ENCODE results near the gene IMMP2L. TPM values are rescaled to one million over a fixed set of nuclear protein-coding genes. Genes with fewer than 3 reads are reported as not detected.

Gene IMMP2L
- total RNA-seq, 1 donor from 2014 or later, result 17.8 TPM

GRCh38 chr7:110842796-110843195, 719.5 kb downstream of the IMMP2L start:
- Histone ChIP-seq H3K4me1 (peaks cover 5% of the 10 kb centered on the region), H3K9me3 (replicated peaks) (no peaks in the 10 kb centered on the region), H3K36me3 (no peaks in the 10 kb centered on the region), H3K4me3 (no peak overlapping the region), H3K27me3 (ENCODE audit: low read depth) (no peaks in the 10 kb centered on the region), H3K27ac (replicated peaks) (no peak overlapping the region)
- intact Hi-C loops (cut with micrococcal nuclease), result no loop called here
- no peak for TF ChIP-seq CTCF (IDR thresholded peaks at IDR 0.05; ENCODE audit: borderline replicate concordance)
- no peak for DNase-seq

- no peak overlapping the region for H3K27ac ChIP-seq (replicated peaks)
- H3K9me3 ChIP-seq (replicated peaks), result no peaks in the 10 kb centered on the region
- H3K27me3 ChIP-seq (ENCODE audit: low read depth), result no peaks in the 10 kb centered on the region
- H3K4me1 ChIP-seq, result peaks cover 5% of the 10 kb centered on the region
- no peak for DNase-seq
- intact Hi-C loops (cut with micrococcal nuclease), result no loop called here
- H3K36me3 ChIP-seq, result no peaks in the 10 kb centered on the region
- TF ChIP-seq CTCF (IDR thresholded peaks at IDR 0.05; ENCODE audit: borderline replicate concordance), result no peak
- no peak overlapping the region for H3K4me3 ChIP-seq
Measured at GRCh38 chr7:110841840-110842545, 720.3 kb downstream of the IMMP2L start.

GRCh38 chr7:110839866-110840265, 722.4 kb downstream of the IMMP2L start:
- intact Hi-C loops (cut with micrococcal nuclease), result no loop called here

GRCh38 chr7:110835849-110836248, 726.4 kb downstream of the IMMP2L start:
- H3K4me3 ChIP-seq, result no peak overlapping the region
- TF ChIP-seq CTCF (IDR thresholded peaks at IDR 0.05; ENCODE audit: borderline replicate concordance), result no peak
- H3K27me3 ChIP-seq (ENCODE audit: low read depth), result no peaks in the 10 kb centered on the region
- no peaks in the 10 kb centered on the region for H3K36me3 ChIP-seq
- H3K9me3 ChIP-seq (replicated peaks), result no peaks in the 10 kb centered on the region
- peaks cover 12% of the 10 kb centered on the region for H3K4me1 ChIP-seq
- DNase-seq, result no peak
- no peak overlapping the region for H3K27ac ChIP-seq (replicated peaks)
- intact Hi-C loops (cut with micrococcal nuclease), result no loop called here

More at GRCh38 chr7:110839866-110840265, 722.4 kb downstream of the IMMP2L start:
- DNase-seq, result peak; percentile 21
- H3K27ac ChIP-seq (replicated peaks), result no peak overlapping the region
- no peaks in the 10 kb centered on the region for H3K27me3 ChIP-seq (ENCODE audit: low read depth)
- no peak overlapping the region for H3K4me3 ChIP-seq
- peak; percentile 32 for TF ChIP-seq CTCF (IDR thresholded peaks at IDR 0.05; ENCODE audit: borderline replicate concordance)
- H3K4me1 ChIP-seq, result peaks cover 5% of the 10 kb centered on the region
- no peaks in the 10 kb centered on the region for H3K36me3 ChIP-seq
- H3K9me3 ChIP-seq (replicated peaks), result no peaks in the 10 kb centered on the region

- Histone ChIP-seq H3K36me3 (no peaks in the 10 kb centered on the region), H3K27me3 (ENCODE audit: low read depth) (no peaks in the 10 kb centered on the region), H3K27ac (replicated peaks) (no peak overlapping the region), H3K4me3 (no peak overlapping the region), H3K4me1 (peaks cover 16% of the 10 kb centered on the region), H3K9me3 (replicated peaks) (no peaks in the 10 kb centered on the region)
- no peak for DNase-seq
- TF ChIP-seq CTCF (IDR thresholded peaks at IDR 0.05; ENCODE audit: borderline replicate concordance), result no peak
- intact Hi-C loops (cut with micrococcal nuclease), result no loop called here
Measured at GRCh38 chr7:110835218-110835617, 727.1 kb downstream of the IMMP2L start.

All from left ventricle myocardium inferior (tissue), 1 donor.